Gastrocnemius medialis (tissue), 4 donors: ENCODE results near the gene TBC1D5. TPM values are rescaled to one million over a fixed set of nuclear protein-coding genes. Genes with fewer than 3 reads are reported as not detected.
"Not testable (repeated sequence)": the region's sequence is repeated elsewhere in the genome, so short reads cannot be mapped to it uniquely, and the experiment has no call there.

Source experiments
- ATAC-seq, 2 donors: fragments of 150-250 bp; one replicate each; pipeline ENCODE4 v1.9.1; 2016
- DNase-seq, 2 donors: peaks; one replicate each; pipeline ENCODE4 v3.0.0-alpha.2; 2019
- H3K27ac ChIP-seq, 4 donors: fragments of 200-600 bp; sonication (generic); 1 replicate in 1 of 4; 2 replicates in 3 of 4; pipeline ENCODE4 v1.5.1; 2016 to 2018; ENCODE audit warnings: mild to moderate bottlenecking in 2 of 4, moderate library complexity in 1 of 4
- H3K27me3 ChIP-seq, 3 donors: fragments of 200-600 bp; sonication (generic) in 2 of 3; 1 replicate in 1 of 3; 2 replicates in 2 of 3; pipeline versions ENCODE4 v1.5.1 to v1.6.0; 2016 to 2019; ENCODE audit warnings: mild to moderate bottlenecking in 1 of 3, moderate library complexity in 1 of 3
- H3K36me3 ChIP-seq, 2 donors: fragments of 200-600 bp; sonication (generic) in 1 of 2; one replicate each; pipeline ENCODE4 v1.5.1; 2017 to 2018
- H3K4me1 ChIP-seq, 2 donors: fragments of 200-600 bp; sonication (generic) in 1 of 2; one replicate each; pipeline ENCODE4 v1.5.1; 2016 to 2017; ENCODE audit warnings: mild to moderate bottlenecking in 2 of 2
- H3K4me3 ChIP-seq, 4 donors: fragments of 200-600 bp; sonication (generic) in 3 of 4; 1 replicate in 1 of 4; 2 replicates in 3 of 4; pipeline ENCODE4 v1.5.1; 2016 to 2019; ENCODE audit warnings: mild to moderate bottlenecking in 2 of 4
- H3K9me3 ChIP-seq, 3 donors: fragments of 200-600 bp; sonication (generic) in 2 of 3; 1 replicate in 1 of 3; 2 replicates in 2 of 3; pipeline ENCODE4 v1.5.1; 2016 to 2019
- CTCF ChIP-seq, 5 experiments: fragments of 450-650 bp in 3 of 5; fragments of 200-600 bp in 2 of 5; sonication (generic) in 2 of 5; IDR thresholded peaks in 4 of 5; conservative IDR thresholded peaks in 1 of 5; 1 replicate in 4 of 5; 2 replicates in 1 of 5; pipeline ENCODE4 v1.5.1; 2016 to 2019; ENCODE audit warnings: antibody characterized with exemption in 5 of 5, mild to moderate bottlenecking in 3 of 5, moderate library complexity in 3 of 5
- POLR2A ChIP-seq, 2 donors: fragments of 450-650 bp; IDR thresholded peaks; one replicate each; pipeline ENCODE4 v1.6.1; 2017; ENCODE audit warnings: antibody characterized with exemption in 2 of 2, mild to moderate bottlenecking in 2 of 2, moderate library complexity in 2 of 2
- in situ Hi-C, 4 donors: fragments of 200-750 bp; cut with MboI; loops; one replicate each; pipeline versions ENCODE4 v1.15.0 to v1.8.0; 2017; ENCODE audit warnings: low sequenced_read_pairs in 4 of 4
- intact Hi-C: fragments of 100-400 bp; cut with DNase I; formaldehyde crosslinking; loops from one replicate; pipeline ENCODE4 v1.15.1; 2023; ENCODE audit warnings: low total_unique reads
- total RNA-seq, 4 donors: library from RNA; depleted of rRNA; stranded (reverse); fragments of >200 nt; gene quantifications; one replicate each; pipeline versions ENCODE4 v1.1.0 to v1.2.3, GENCODE V29; 2016

Gene TBC1D5
- total RNA-seq, 4 donors from 2014 or later = 20.3 to 34.4 (median 27.1) TPM

DNA sequence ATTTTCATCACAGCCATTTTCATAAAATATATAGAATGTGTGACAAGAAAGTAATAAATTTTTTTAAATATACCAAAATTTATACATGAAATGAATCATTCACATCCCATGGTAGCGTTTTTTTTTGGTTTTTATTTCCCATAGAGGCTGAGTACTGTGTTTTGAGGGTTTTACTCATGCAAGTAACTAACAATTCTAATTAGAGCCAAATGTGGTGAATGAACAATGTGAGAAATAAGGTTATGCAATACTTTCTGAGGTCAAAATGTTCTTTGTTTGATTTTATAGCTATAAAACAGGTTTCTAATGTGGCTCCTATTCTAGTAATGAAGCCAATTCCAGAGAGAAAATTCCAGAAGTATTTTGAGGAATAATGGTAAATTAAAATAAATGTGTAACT lies 386.8 kb downstream of the TBC1D5 start:
- Histone ChIP-seq H3K4me1 (peaks cover 0 to 13% of the 10 kb centered on the region in 2 donors), H3K9me3 (no peaks in the 10 kb centered on the region), H3K27ac (no peak overlapping the region), H3K27me3 (no peaks in the 10 kb centered on the region), H3K36me3 (no peaks in the 10 kb centered on the region), H3K4me3 (no peak overlapping the region)
- intact Hi-C loops = no loop called here
- in situ Hi-C loops = no loop called here
- DNase-seq = no peak
- ATAC-seq = no peak
- TF ChIP-seq CTCF (IDR thresholded peaks at IDR 0.05 in 4 of 5, conservative IDR thresholded peaks at IDR 0.05 in 1 of 5) = no peak
- TF ChIP-seq POLR2A (IDR thresholded peaks at IDR 0.05) = no peak

DNA sequence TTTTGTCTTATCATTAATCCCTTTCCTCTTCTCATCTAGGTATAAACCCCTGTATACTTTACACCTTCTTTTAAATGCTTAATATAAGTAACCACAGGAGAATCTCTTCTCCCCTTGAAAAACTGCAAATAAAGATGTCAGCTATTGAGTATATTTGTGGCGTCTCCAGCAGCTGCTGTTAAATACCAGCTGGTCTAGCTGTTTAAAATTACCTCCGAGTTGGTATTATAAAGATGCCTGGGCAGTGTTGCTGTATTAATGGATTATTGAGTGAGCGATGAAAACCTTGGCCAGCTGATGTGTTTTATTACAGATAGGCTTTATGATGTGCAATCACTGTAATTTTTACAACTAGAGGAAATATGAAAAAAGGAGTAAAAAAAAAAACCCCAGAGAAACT lies 388.1 kb downstream of the TBC1D5 start:
- no peak for TF ChIP-seq CTCF (IDR thresholded peaks at IDR 0.05 in 4 of 5, conservative IDR thresholded peaks at IDR 0.05 in 1 of 5)
- intact Hi-C loops (no loop called here), in situ Hi-C loops (no loop called here)
- Histone ChIP-seq H3K4me1 (peaks cover 0 to 13% of the 10 kb centered on the region in 2 donors), H3K9me3 (no peaks in the 10 kb centered on the region), H3K27ac (no peak overlapping the region), H3K27me3 (no peaks in the 10 kb centered on the region), H3K36me3 (no peaks in the 10 kb centered on the region), H3K4me3 (no peak overlapping the region)
- DNase-seq (no peak), ATAC-seq (no peak)

DNA sequence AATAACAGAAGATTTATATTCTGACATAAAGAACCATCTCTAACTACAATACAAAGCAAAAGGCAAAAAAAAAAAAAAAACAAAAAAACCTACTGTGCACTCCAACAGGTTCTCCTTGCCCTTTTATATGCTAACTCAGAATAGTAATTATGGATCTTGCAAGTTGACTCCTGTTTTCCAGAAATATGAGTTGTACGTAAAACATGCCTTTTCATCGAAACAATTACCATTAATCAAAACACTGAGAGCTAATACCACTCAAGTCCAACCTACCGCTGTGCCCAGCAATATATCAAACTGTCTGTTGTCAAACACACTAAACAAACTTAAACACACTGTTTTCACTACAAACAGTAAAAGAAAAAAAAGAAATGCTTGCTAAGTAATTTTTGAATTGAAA lies 389.8 kb downstream of the TBC1D5 start:
- Histone ChIP-seq H3K4me1 (peaks cover 0 to 13% of the 10 kb centered on the region in 2 donors), H3K27ac (no peak overlapping the region), H3K9me3 (no peaks in the 10 kb centered on the region), H3K27me3 (no peaks in the 10 kb centered on the region), H3K4me3 (no peak overlapping the region), H3K36me3 (no peaks in the 10 kb centered on the region)
- DNase-seq (no peak), ATAC-seq (no peak)
- in situ Hi-C loops (no loop called here), intact Hi-C loops (no loop called here)
- no peak for TF ChIP-seq CTCF (IDR thresholded peaks at IDR 0.05 in 4 of 5, conservative IDR thresholded peaks at IDR 0.05 in 1 of 5)
- no peak for TF ChIP-seq POLR2A (IDR thresholded peaks at IDR 0.05)

DNA sequence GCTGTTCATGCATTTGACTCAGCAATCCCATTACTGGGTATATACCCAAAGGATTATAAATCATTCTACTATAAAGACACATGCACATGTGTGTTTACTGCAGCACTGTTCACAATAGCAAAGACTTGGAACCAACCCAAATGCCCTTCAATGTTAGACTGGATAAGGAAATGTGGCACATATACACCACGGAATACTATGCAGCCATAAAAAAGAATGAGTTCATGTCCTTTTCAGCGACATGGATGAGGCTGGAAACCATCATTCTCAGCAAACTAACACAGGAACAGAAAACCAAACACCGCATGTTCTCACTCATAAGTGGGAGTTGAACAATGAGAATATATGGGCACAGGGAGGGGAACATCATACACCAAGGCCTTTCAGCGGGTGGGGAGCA lies 391.2 kb downstream of the TBC1D5 start:
- H3K4me1 ChIP-seq = peaks cover 0 to 13% of the 10 kb centered on the region in 2 donors
- H3K4me3 ChIP-seq, in situ Hi-C loops, intact Hi-C loops, ATAC-seq, H3K27me3 ChIP-seq, H3K36me3 ChIP-seq, H3K27ac ChIP-seq, H3K9me3 ChIP-seq, DNase-seq: not testable (repeated sequence)

- intact Hi-C loops (no loop called here), in situ Hi-C loops (loop anchor here in 1 of 4 donors (25.0 kb wide), 1 partner anchor 88 kb away; no protein-coding TSS in a partner anchor)
- no peak for DNase-seq
- Histone ChIP-seq H3K27me3 (no peaks in the 10 kb centered on the region), H3K27ac (no peak overlapping the region), H3K36me3 (no peaks in the 10 kb centered on the region), H3K9me3 (no peaks in the 10 kb centered on the region), H3K4me1 (no peaks in the 10 kb centered on the region), H3K4me3 (no peak overlapping the region)
- ATAC-seq = no peak
- TF ChIP-seq CTCF (IDR thresholded peaks at IDR 0.05 in 4 of 5, conservative IDR thresholded peaks at IDR 0.05 in 1 of 5) (no peak), POLR2A (IDR thresholded peaks at IDR 0.05) (no peak)
These were observed 393.3 kb downstream of the TBC1D5 start for GRCh38 chr3:17349093-17349492.
